Measurements from ENCODE around the gene RABGEF1.

RABGEF1 gene

DNA sequence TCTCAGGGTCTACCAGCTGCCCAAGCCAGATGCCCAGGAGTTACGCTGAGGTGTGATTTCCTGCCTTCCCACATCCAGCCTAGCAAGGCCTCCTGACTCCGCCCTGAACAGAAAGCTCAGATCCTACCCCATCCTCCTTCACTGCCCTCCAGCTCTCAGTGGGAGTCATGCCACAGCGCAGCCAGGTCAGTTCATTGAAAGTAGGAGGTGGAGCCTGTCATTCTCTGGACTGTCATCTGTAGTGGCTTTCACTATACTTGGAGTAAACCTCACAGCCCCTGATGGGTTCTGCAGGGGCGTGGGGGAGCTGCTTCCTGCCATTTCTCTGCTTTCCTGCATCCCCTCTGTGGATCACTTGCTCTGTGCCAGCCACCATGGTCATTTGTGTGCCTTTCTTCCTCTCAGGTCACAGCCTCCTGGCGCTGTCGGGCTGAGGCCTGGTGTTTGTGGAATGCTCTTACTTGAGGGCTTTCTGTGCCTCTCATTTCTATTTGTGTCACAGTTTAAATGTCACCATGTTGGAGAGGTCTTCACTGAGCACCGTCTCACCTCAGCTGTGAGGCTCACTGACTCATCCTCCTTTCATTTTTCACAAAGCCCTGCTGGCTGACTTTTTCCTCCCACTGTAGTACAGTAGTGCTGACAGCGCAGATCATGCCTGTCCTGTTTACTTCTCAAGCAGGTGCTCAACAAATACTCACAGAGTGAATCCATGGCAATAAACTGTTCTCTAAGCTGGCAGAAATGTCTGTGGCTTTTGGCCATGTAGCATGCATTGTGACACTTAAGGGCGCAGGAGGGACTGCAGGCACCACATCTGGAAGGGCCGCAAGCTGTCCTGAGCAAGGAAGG is 119.5 kb downstream of the RABGEF1 start:
- TF ChIP-seq POU2F2 (IDR thresholded peaks at IDR 0.05; ENCODE audit: low read depth, low read length) = no peak
- no peak for TF ChIP-seq POLR2AphosphoS5 (IDR thresholded peaks at IDR 0.05; ENCODE audit: low read depth, low read length)
- no peak for TF ChIP-seq TAF1 (IDR thresholded peaks at IDR 0.05; ENCODE audit: low read depth, low read length)
- TF ChIP-seq SPI1 (IDR thresholded peaks at IDR 0.05; ENCODE audit: low read depth, low read length) = no peak
- TF ChIP-seq POLR2A (IDR thresholded peaks at IDR 0.05; ENCODE audit: low read depth, low read length) = no peak
- TF ChIP-seq PAX5 (IDR thresholded peaks at IDR 0.05; ENCODE audit: insufficient read depth, low read length, severe bottlenecking) = no peak
- no peak for DNase-seq (ENCODE audit: insufficient read length, low spot score)
- FAIRE-seq = no peak

DNA sequence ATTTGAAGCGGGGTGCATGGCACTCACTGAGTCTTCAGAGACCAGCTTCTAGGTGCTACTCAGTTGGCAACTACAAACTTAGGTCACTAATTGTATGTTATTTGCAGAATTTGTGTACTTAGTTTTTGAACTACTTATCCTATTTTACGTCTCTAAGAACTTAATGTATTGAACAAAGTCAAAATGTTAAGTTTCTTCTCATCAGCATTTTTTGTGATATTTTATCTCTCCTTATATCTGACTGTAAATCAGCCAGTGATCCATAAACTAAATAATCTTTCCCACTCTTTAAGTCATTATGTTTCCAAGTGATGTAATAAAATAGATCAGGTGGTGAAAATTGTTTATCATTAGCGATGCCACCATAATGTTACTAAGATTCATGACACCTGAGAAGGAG is 120.2 kb downstream of the RABGEF1 start:
- TF ChIP-seq POLR2AphosphoS5 (IDR thresholded peaks at IDR 0.05; ENCODE audit: low read depth, low read length) (no peak), PAX5 (IDR thresholded peaks at IDR 0.05; ENCODE audit: insufficient read depth, low read length, severe bottlenecking) (no peak), TAF1 (IDR thresholded peaks at IDR 0.05; ENCODE audit: low read depth, low read length) (no peak), POLR2A (IDR thresholded peaks at IDR 0.05; ENCODE audit: low read depth, low read length) (no peak), POU2F2 (IDR thresholded peaks at IDR 0.05; ENCODE audit: low read depth, low read length) (no peak), SPI1 (IDR thresholded peaks at IDR 0.05; ENCODE audit: low read depth, low read length) (no peak)
- FAIRE-seq (no peak), DNase-seq (ENCODE audit: insufficient read length, low spot score) (no peak)

All from GM12891 (cell line).